Measurements from ENCODE around the gene ZNF423.

DNA sequence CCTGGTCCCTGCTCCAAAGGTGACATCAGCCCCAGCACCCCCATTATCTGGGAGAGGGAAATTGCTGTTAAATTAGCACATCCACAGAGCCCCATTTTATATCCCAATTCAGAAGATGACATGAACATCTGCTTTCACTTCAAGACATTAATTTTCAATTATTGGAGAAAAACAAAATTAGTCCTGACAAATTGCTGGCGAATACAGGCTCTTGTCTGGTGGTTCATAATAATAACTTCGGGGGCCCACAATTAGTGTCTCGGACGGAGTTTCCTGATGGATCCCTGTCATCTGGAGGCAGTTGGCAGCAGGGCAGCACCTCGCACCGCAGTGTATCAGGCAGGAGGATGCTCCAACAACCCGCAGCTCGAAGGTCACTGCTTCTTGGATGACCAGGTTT, 7.4 kb downstream of the ZNF423 start:
- TF ChIP-seq YY1 (IDR thresholded peaks at IDR 0.05; ENCODE audit: insufficient read depth, insufficient read length) (no peak), SUZ12 (IDR thresholded peaks at IDR 0.05; ENCODE audit: extremely low read depth, insufficient read depth, insufficient read length) (no peak)
